ENCODE measurements around the gene DENND11.

DNA sequence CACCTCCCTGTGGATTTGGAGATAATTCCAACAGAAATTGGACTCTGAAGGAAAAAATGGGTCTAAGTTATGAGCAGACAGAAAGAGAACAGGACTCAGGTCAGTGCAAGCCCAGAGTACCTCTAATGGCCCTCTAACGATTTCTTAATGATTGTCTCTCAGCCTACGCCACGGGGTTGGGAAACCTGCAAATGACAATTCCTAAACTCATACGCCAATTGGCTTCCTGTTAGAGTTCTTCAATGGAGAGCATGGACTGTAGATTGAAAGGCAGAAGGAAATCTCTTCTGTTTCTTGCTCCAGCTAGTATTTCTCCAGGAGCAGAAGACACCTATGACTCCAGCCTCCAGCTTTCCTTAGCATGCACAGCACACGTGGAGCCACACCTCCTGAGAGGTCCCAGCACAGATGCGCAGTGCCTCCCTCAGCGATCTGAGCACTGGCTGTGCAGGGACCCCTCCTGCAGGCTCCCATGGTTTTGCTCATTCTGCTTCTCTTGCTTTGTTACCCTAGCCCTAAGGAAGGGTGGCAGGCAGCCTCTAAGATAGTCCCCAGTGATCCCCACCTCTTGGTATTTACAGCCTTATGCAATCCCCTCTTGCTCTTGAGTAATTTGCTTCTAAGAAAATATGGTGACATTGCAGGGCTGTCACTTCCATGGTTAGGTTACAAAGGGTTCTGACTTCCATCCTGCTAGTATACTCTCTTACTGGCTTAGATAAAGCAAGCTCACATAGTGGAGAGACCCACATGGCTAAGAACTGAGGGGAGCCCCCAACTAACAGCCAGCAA lies 30.1 kb downstream of the DENND11 start:
- TF ChIP-seq, protein P1, sequence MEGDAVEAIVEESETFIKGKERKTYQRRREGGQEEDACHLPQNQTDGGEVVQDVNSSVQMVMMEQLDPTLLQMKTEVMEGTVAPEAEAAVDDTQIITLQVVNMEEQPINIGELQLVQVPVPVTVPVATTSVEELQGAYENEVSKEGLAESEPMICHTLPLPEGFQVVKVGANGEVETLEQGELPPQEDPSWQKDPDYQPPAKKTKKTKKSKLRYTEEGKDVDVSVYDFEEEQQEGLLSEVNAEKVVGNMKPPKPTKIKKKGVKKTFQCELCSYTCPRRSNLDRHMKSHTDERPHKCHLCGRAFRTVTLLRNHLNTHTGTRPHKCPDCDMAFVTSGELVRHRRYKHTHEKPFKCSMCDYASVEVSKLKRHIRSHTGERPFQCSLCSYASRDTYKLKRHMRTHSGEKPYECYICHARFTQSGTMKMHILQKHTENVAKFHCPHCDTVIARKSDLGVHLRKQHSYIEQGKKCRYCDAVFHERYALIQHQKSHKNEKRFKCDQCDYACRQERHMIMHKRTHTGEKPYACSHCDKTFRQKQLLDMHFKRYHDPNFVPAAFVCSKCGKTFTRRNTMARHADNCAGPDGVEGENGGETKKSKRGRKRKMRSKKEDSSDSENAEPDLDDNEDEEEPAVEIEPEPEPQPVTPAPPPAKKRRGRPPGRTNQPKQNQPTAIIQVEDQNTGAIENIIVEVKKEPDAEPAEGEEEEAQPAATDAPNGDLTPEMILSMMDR (IDR thresholded peaks at IDR 0.05 in 4 of 5, conservative IDR thresholded peaks at IDR 0.05 in 1 of 5) = no peak
- no peak for TF ChIP-seq POLR2A (IDR thresholded peaks at IDR 0.05)
